Measurements from ENCODE around the gene SESN3.

DNA sequence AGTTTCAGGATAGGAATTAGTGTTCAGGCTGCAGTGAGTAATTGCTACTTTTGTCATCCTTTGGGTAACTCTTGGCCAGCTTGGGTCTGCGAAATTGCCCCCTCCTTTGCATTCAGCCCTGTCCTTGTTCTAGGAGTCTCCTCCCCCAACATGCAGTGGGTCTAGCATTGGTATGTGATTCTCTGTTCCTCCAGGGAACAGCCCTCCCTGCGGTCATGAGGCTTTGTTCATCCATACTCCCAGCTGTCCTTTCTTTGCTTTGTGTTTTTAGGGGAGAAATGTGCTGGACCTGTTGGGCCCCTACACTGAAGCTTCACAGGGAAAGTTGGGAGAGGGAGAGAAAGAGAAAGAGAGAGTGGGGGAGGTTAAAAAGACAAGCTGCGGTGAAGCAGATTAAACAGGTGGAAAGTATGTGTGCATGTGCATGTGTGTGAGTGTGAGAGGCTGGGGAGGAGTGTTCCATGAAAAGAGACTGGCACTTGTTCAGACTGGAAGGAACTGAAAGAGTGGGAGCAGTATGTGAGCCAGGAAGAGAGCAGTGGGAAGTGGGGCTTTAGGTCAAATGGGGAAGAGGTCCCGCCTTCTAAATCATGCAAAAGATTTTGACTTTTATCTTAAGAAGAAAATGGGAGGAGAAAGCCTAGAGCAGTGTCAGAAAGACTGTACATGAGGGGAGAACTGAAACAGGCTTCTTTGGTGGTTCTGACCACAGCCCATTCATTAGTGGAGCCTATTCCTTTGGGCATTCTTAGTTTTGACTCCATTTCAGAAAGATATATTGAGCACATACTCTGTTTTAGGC, 17.9 kb upstream of the SESN3 start:
- TF ChIP-seq CTCF (IDR thresholded peaks at IDR 0.05) (no peak), POLR2A (IDR thresholded peaks at IDR 0.05; ENCODE audit: low read depth) (no peak)
